ENCODE results near the gene LIPT2.

DNA sequence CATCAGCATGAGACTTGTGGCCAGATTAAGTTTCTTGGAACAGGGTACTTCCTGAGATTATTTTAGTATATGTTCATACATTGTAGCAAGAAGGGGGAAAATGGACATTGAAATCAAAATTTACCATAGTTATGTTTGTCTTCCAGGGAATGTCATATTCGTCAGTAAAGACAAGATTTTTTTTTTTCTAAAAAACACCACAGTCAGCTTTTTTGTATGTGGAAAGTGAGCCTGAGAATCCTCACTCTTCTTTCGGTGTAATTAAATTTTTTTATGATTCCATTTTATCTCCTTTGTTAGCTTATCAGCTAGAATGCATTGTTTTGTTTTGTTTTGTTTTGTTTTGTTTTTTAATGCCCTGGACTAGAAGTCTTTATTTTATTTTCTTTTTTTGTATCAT is 31.5 kb upstream of the LIPT2 start:
- TF ChIP-seq POLR2A (IDR thresholded peaks at IDR 0.05) = no peak
- TF ChIP-seq, protein P1, sequence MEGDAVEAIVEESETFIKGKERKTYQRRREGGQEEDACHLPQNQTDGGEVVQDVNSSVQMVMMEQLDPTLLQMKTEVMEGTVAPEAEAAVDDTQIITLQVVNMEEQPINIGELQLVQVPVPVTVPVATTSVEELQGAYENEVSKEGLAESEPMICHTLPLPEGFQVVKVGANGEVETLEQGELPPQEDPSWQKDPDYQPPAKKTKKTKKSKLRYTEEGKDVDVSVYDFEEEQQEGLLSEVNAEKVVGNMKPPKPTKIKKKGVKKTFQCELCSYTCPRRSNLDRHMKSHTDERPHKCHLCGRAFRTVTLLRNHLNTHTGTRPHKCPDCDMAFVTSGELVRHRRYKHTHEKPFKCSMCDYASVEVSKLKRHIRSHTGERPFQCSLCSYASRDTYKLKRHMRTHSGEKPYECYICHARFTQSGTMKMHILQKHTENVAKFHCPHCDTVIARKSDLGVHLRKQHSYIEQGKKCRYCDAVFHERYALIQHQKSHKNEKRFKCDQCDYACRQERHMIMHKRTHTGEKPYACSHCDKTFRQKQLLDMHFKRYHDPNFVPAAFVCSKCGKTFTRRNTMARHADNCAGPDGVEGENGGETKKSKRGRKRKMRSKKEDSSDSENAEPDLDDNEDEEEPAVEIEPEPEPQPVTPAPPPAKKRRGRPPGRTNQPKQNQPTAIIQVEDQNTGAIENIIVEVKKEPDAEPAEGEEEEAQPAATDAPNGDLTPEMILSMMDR (IDR thresholded peaks at IDR 0.05) = no peak

Measured in thyroid gland (tissue), 4 donors.